Fibroblast of the aortic adventitia (primary cell): ENCODE results near the gene MAP3K5. TPM values are rescaled to one million over a fixed set of nuclear protein-coding genes. Genes with fewer than 3 reads are reported as not detected.

Experiments used
- DNase-seq: peaks from one replicate; pipeline ENCODE4 v3.0.0-alpha.2; 2010; ENCODE audit warnings: low read depth
- H3K4me3 ChIP-seq: 2 replicates; pipeline ENCODE4 v1.5.1; 2011; ENCODE audit warnings: low read depth, mild to moderate bottlenecking, control low read depth, low read length, moderate library complexity
- total RNA-seq: library from RNA; depleted of rRNA; stranded (reverse); fragments of >200 nt; gene quantifications from 2 replicates; pipeline ENCODE4 v1.2.3, GENCODE V29; 2012; ENCODE audit warnings: low replicate concordance
- TF ChIP-seq, protein P1 (sequence below): IDR thresholded peaks from 2 replicates; pipeline ENCODE4 v1.5.1; 2011; ENCODE audit warnings: mild to moderate bottlenecking, low read length, control low read depth, inconsistent platforms; ENCODE audit not compliant: insufficient read depth

Gene MAP3K5
- total RNA-seq, 1 donor, result 15.5 TPM

GRCh38 chr6:136740050-136740974, 52.0 kb downstream of the MAP3K5 start:
- TF ChIP-seq, protein P1, sequence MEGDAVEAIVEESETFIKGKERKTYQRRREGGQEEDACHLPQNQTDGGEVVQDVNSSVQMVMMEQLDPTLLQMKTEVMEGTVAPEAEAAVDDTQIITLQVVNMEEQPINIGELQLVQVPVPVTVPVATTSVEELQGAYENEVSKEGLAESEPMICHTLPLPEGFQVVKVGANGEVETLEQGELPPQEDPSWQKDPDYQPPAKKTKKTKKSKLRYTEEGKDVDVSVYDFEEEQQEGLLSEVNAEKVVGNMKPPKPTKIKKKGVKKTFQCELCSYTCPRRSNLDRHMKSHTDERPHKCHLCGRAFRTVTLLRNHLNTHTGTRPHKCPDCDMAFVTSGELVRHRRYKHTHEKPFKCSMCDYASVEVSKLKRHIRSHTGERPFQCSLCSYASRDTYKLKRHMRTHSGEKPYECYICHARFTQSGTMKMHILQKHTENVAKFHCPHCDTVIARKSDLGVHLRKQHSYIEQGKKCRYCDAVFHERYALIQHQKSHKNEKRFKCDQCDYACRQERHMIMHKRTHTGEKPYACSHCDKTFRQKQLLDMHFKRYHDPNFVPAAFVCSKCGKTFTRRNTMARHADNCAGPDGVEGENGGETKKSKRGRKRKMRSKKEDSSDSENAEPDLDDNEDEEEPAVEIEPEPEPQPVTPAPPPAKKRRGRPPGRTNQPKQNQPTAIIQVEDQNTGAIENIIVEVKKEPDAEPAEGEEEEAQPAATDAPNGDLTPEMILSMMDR, result no peak
- DNase-seq, result no peak
- H3K4me3 ChIP-seq, result no peak overlapping the region

GRCh38 chr6:136739501-136739900, 52.8 kb downstream of the MAP3K5 start:
- TF ChIP-seq, protein P1, result no peak
- DNase-seq, result no peak
- no peak overlapping the region for H3K4me3 ChIP-seq

DNA sequence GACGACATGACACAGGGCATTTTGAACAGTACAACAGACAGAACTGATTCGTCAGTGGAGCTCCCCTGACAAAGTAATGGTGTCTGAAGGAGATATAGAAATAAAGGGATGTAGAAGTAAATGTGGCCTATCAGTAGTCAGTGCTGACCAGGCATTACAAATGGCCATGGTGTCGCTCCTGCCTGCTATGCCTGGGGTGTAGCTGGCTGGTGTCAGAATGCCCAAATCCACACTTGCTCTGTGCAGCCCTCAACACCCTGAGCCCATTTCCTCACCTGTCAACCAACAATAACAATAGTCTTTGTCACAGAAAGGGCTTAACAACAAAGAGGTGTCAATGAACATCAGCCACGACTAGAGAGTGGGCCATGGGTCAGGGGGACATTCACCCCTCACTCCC, 53.2 kb downstream of the MAP3K5 start:
- no peak overlapping the region for H3K4me3 ChIP-seq
- no peak for DNase-seq
- TF ChIP-seq, protein P1, result no peak

DNA sequence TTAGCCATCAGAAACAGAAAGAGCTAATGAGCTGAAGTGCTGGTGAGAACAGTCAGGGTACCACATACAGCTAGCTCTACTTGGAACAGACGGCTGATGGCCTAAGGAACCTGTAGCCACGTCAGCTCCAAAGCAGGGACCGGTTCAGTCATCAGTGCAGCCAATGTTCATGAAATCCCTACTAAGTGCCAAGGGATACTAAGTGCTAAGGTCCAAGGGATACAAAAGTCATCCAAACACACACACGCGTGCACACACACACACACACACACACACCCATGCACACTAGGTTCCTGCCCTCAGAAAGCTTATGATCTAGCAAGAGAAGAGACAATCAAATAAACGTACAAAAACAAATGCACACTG, 53.6 kb downstream of the MAP3K5 start:
- TF ChIP-seq, protein P1, result no peak
- no peak overlapping the region for H3K4me3 ChIP-seq
- no peak for DNase-seq

- TF ChIP-seq, protein P1, result no peak
- no peak overlapping the region for H3K4me3 ChIP-seq
Measured at GRCh38 chr6:136737871-136738691, 54.2 kb downstream of the MAP3K5 start.

GRCh38 chr6:136737374-136737844, 54.9 kb downstream of the MAP3K5 start:
- H3K4me3 ChIP-seq, result no peak overlapping the region
- TF ChIP-seq, protein P1, result no peak
- no peak for DNase-seq

More at GRCh38 chr6:136737871-136738691, 54.2 kb downstream of the MAP3K5 start:
- peak; percentile 86 for DNase-seq
